SK-N-SH treated with all-trans-retinoic acid at 6 μM for 48 hours (cell line): ENCODE data around the gene NKD2.

Experiments used
- TOX ChIP-seq: fragments of 250-450 bp; sonication (Bioruptor Pico); IDR thresholded peaks from 2 replicates; pipeline ENCODE4 v1.8.0; 2021; ENCODE audit warnings: mild to moderate bottlenecking, moderate library complexity, borderline replicate concordance
- ZNF70 ChIP-seq: fragments of 450-650 bp; formaldehyde crosslinking; IDR thresholded peaks from 2 replicates; pipeline ENCODE4 v1.5.0; 2020; ENCODE audit warnings: mild to moderate bottlenecking, moderate library complexity
- TF ChIP-seq, protein P1 (sequence below): fragments of 250-450 bp; sonication (Bioruptor Pico); IDR thresholded peaks from 2 replicates; pipeline ENCODE4 v1.8.0; 2020; ENCODE audit warnings: mild to moderate bottlenecking, moderate library complexity, borderline replicate concordance

DNA sequence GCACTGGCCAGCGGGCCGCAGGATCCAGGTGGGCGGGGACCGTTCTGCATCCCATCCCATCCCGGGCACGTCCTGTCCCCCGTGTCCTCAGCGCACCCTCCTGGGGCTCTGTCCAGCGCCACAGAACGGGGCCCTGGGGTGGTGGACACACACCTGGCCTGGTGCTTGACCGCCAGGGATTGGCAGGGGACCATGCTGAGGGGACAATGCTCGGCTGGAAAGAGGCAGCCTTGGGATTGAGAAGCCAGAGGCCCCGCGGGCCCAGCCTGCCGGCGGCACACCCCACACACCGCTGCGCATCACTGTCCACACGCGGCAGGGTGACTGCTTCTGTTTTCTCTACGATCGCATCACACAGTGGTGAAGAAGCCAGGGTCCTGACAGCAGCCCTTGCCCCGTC lies 70.2 kb downstream of the NKD2 start:
- no peak for TF ChIP-seq ZNF70 (CRISPR knock-in tag)
- TF ChIP-seq, protein P1, sequence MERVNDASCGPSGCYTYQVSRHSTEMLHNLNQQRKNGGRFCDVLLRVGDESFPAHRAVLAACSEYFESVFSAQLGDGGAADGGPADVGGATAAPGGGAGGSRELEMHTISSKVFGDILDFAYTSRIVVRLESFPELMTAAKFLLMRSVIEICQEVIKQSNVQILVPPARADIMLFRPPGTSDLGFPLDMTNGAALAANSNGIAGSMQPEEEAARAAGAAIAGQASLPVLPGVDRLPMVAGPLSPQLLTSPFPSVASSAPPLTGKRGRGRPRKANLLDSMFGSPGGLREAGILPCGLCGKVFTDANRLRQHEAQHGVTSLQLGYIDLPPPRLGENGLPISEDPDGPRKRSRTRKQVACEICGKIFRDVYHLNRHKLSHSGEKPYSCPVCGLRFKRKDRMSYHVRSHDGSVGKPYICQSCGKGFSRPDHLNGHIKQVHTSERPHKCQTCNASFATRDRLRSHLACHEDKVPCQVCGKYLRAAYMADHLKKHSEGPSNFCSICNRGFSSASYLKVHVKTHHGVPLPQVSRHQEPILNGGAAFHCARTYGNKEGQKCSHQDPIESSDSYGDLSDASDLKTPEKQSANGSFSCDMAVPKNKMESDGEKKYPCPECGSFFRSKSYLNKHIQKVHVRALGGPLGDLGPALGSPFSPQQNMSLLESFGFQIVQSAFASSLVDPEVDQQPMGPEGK (CRISPR knock-in tag): no peak
- TF ChIP-seq TOX (CRISPR knock-in tag): no peak
